Stimulated activated CD4-positive, alpha-beta T cell treated with anti-CD3 and anti-CD28 coated beads, Interleukin-1b, Interleukin-23, amount 100 ng/mL, for 4 hours (primary cell): ENCODE data around the gene ZBTB16.

ENCODE experiments used
- DNase-seq, 2 donors: peaks; one replicate each; pipeline ENCODE4 v3.0.0-alpha.2; 2020; ENCODE audit warnings: low read depth in 2 of 2

ZBTB16 gene

DNA sequence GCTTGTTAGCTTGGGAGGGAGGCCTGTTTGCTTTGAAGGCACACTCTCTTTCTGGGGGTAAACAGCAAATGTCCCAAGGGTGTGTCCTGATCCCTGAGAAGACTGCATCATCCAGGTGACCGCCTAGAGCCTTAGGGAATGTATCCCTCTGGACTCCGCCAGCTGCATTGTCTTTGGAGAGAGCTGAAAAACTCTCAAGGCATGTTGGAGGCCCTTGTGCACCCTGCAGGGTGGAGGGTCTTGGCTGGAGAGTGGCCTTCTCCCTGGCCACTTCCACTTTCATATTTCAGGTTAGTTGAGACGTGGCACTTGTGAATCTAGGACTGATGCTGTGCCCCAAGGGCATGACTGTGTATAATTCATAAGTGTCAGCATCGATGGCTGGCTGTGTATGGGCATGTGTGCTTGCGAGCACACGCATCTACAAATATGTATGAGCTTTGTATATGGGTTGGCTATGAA is 70.6 kb downstream of the ZBTB16 start:
- DNase-seq, result no peak

DNA sequence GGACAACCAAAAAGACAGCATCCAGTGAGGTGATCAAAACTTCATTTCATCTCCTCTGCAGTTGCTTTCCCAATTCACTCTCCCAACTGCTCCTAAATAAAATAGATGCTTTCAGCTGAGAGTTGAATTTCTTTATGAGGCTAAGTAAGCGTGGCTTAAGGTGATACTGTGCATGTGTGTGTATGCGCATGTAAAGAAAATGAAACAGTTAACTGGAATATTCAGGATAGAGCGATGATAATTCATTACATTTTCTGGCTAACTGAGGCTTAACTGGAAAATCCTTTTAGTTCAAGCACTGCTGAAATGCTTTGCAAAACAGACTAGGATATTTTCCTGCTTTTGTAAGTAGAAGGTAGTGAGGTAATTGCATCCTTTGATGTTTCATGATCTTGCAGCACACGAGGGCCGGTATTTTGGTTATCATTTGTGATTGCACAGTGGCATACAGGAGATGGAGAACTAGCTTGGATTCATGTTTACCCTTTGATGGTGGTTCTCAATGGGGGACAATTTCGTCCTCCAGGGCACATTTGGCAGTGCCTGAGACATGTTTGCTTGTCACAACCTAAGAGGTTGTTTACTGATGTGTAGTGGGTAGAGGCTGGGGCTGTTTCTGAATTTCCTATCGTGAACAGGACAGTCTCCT is 71.2 kb downstream of the ZBTB16 start:
- DNase-seq, result no peak

DNA sequence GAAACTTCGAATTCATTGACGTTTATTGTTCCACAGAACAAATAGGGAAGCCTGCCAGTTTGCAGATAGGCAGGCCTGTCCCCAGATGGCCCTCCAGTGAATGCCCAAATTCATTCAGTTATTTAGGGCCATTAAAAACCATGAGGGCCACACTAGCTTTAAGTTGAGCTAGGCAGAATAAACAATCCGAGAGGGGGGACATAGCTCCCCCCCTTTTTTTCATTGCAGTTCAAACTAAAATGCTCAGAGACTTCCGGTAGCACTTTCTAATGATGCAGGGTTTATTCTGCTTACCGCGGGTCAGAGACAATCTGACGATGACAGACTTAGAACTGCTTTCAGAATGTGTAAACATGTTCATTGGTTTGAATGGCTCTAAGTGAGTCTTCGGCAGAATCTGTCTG is 72.0 kb downstream of the ZBTB16 start:
- no peak for DNase-seq

DNA sequence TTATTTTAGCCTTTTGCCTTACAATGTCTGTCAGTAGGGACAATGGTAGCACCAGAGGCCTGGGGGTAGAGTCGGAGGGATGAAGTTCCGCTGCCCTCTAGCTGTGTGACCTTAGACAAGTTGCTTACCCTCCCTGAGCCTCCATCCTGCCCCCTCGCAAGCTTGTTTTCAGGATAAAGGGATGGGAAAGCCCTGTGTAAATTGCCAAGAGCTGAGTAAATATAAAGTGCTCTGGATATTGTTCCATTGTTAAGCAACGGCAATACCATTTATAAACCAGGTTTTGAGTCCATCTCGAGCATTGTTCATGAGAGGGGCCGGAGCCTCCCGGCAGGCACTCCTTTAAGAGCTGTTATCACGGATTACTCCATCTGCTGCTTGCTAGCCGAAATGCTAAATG is 72.9 kb downstream of the ZBTB16 start:
- DNase-seq, result no peak

DNA sequence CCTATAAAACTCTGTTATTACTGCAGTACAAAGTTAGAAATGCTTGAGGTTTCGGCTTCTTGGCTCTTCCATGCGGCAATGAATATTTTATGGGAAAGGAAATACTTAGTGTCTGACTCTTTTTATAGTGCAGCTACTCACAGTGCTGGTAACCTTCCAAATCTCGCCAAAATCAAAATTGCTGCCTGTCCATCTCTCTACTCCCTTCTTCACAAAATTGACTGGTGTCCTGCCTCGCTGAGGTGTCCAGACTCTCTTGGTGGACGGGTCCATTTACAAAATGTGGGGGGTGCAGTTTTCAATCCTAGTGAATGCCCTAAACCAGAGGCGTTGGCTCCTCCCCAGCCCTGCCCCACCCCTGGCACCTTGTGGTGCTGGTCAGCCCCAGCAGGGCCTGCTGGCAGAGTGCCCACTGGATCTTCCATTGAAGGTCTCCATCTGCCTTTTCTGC is 73.5 kb downstream of the ZBTB16 start:
- DNase-seq, result no peak

DNA sequence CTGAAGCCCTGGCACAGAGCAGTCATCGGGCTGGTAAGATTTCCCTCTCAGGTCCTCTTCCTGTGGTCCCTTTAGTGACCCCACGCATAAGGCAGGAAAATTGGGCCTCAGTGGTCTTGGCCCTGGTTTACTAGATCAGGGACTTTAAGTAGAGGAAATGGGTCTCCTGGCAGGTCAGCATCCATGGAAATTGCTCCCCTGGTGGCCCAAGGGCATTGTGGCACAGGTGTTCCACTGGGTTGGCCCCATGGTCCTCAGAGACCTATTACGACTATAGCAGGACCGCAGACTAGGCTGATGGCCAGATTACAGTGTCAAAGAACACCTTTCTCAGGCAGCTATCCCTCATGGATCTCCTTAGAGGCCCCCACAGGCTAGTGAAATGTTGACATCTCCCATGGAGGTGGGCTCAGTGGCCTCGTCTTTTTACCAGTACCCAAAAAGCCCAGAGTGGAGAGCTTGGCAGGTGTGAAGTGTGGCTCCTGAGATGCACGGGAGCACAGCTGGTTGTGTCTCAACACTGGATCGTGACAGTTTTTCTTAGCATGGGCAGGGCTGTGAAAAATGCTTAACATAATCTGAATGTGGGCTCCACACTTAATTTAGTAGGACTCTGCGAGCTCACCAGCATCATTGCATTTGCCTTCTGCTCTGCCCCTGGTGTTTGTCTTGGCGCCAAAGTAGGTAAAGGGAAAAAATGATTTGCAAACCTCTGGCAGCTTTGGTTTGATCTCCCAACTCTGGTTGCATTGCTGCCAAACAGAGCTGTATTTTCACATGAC is 74.2 kb downstream of the ZBTB16 start:
- no peak for DNase-seq

DNA sequence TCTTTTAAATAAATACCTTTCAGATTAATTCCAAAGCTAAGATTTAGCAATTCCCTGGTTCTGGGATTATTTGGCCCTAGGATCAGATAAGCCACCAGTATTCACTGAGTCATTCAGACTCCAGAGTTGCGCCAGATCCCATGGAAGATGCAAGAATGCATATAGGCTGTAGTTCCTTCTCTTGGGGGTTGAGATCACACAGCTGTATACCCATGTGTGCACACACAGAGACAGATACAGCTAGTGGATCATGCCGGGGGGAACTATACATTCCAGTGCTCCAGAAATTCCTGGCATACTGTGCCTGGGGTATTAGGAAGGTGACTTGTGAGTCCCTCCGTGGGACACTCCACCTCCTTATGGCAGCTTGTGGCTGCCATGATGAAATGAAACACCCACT is 75.4 kb downstream of the ZBTB16 start:
- no peak for DNase-seq

DNA sequence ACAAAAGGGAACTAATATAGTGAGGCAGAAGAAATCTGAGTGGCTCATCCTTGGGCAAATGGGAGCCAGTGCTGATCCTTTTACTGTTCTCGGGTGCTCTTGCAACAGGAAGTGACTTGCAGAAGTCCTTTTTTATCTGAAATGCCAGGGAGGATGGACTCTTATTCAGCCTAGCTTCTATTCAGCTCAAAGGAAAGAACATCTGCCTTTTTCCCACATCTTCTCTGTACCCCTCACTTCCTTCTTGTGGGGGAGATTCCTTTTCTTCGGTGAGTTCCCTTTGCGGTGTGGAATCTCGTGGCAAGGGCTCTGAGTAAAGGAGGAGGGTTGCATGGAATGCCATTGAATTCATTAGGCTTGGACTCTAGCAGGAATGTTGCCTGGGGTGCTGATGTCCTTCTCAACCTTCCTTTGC is 76.2 kb downstream of the ZBTB16 start:
- no peak for DNase-seq

DNA sequence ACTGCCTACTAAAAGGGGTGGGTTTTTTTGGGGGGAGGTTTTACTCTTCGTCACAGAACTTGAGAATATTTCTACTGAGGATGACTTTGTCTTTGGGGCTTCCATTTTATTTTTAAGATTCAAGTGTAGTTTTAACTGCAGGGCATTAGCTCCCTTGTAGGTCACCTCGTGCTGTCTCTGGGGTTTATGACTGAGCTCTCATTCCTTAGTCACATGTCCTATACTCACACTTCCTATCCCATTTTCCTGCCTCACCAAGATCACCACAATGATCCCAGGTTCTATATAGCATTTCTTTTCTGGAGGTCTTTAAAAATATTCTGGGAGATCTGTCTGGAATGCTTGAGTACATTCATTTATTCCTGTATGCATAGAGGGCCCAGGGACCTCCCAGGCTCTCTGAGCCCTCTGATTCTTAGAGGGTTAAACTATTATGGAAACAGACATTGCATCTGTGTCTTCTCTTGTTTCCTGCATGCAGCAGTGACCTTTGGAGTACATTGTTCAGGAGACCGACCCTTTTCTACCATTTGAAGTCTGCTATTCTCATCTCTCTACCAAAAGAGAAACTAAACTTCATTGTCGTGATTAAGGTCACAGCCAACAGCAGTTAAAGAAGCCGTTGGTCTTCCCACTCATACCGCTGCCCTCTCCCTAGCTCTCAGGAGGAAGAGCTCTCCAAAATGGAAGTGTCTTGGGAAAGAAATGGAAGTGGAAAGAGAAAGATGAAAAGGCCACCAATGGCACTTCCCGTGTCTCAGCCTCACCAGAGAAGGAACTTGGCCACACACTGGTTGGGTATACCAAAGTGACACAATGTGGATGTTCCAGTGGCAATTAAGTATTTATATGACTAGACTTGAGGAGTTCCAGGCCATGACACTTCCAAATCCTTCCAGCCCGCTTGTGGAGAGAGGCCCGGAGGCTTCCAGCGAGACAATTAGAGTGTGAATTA is 77.5 kb downstream of the ZBTB16 start:
- no peak for DNase-seq

DNA sequence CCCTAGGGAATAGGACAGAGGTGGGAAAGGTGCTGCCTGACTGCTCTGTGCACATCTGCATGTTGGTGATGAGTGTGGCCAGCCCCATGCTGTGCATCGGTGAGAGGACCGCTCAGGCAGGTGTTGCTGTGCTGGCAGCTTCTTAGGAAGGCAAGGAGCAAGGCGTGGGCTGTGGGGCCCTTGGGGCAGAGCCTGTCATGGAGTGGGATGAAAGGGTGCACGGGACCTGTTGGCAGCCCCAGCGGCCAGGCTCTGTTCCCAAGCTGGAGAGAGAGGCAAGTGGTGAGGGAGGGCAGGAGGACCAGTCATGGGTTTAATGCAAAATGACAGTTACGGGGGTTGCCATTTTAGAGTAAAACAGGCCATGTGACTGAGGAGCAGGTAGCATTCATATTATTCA is 78.3 kb downstream of the ZBTB16 start:
- no peak for DNase-seq

DNA sequence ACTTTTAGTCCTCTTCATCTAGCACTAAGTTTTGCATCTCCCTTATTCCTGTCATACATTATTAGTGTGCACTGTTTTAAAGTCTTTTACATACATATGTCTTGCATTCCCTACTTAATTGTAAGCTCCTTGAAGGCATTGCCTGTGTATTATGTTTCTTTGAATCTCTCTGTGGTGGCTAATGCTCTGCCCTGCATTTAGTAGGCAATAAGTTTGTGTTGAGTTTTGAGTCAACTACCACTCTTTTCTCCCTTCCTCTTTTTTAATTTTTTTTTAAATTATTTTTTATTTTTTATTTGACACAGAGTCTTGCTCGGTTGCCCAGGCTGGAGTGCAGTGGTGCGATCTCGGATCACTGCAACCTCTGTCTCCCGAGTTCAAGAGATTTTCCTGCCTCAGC is 78.9 kb downstream of the ZBTB16 start:
- no peak for DNase-seq

DNA sequence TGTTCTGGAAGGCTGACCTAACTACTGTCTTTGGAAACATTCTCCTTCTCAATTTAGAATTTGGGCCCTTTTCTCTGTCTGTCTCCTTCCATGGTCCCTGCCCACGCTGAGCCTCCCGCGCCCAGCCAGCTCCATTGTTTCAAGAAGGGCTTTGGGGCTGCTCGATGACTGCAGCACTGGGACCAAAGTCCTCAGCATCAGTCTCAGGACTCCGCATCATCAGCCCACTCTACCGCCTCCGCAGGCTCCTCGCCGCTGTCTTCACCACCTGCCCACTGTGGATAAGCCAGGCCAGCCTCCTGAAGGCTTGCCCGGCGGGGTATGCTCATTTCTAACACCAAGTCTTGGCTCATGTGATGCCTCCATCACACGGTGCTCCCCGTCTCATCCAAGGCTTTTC is 81.3 kb downstream of the ZBTB16 start:
- DNase-seq, result no peak

DNA sequence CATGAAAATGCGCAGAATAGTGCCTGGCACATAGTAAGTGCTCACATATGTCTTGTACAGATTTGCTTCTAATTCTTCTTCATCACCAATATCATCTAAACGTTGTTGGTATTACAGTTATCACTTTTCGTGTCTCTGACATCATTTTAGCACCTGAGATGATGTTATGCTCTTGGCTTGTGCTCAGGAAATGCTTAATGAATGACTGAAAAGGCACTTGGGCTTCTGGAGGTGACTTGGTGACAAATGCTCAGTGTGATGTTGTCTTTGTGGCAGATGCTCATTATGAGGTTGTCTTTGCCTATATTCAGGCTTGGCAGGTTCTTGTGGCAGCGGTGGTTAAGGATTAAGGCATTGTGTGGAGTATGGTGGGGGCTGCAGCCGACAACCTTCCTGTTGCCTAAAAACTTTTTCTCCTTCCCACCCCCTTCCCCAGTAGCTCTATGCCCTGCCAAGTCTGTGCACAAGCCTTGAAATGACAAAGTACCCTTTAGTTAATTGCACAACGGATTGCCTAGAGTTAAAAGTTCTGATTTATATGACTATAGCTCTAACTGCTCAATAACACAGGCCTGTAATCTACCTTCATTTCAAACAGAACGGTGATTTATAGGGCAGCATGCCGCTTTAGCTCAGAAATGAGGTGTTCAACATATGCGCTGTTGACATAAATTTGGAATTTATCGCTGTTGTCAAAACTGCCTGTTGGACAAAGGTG is 82.5 kb downstream of the ZBTB16 start:
- no peak for DNase-seq

DNA sequence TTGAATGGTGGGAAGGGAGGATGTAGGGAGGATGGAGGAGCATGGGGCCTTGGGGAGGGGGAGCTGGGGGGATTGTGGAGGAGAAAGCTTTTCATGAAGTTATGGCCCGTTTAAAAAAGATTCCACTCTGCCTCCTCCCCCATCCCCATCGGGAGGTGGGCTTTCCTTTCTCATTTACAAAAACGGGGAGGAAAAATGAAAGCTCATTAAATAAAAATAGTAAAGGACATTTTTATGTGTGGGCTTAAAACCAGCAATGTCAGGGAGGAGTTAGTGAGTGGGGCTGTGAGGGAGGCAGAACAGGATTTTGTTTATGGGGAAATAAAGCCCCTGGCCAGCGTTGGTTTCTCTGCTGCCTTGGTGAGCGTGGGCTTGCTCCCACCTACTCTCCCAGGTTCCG is 83.2 kb downstream of the ZBTB16 start:
- DNase-seq, result no peak

DNA sequence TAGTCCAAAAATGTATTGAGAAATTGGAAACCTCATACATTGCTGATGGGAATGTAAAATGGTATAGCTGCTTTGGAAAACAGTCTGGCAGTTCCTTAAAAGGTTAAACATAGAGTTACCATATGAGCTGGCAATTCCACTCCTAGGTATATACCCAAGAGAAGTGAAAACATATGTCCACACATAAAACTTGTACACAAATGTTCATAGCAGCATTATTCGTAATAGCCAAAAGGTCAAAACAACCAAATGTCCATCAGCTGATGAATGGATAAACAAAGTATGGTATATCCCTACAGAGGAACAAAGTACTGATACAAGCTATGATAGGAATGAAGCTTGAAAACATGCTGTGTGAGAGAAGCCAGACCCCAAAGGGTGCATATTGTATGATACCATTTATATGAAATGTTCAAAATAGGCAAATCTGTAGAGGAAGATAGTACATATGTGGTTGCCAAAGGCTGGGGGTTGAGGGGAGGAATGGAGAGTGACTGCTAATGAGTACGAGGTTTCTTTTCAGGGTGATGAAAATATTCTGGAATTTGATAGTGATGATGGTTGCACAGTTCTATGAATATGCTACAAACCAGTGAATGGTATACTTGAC is 85.8 kb downstream of the ZBTB16 start:
- no peak for DNase-seq

DNA sequence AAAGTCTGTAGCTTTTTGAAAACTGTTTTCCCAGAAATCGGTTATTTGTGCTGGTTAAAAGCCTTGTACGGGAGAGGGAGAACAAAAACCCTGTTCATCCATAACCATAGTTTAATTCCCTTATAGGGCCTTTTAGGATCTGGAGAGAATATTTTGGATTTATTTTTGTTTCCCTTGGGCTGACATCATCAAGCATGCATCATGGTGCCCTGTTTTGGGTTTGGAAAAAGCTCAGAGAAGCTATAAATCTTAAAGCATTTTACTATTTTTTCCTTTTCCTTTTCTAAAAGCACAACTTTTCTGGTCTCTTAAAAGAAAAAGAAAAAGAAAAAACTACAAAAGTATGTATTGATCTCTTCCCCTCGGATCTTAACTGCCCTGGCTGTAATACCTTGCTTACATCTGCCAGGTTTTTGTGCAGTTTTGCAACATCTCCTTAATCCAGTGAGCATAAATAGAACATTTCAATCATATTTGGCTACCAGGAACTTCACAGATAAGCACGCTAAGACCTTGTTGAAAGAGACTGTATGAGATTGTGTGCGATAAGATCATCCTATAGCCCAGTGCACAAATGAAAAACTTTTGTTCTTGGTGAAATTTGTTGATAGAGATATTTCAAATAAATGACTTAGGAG is 88.0 kb downstream of the ZBTB16 start:
- DNase-seq, result no peak

DNA sequence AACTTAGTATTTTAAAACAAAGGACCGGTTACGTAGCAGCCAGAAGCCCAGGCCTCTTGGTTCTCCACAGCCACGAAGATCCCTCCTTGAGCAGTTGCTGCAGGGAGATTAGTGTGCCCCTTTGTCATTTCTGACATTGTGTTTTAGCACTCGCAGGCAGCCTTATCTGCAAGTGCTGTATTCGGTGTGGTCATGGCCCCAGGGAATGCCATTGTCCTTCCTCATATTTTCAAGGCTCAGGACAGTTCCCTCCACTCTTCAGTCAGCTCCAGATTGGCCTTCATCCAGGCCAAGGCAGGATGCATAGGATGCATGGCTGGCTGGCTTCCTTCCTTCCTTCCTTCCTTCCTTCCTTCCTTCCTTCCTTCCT is 88.5 kb downstream of the ZBTB16 start:
- no peak for DNase-seq

DNA sequence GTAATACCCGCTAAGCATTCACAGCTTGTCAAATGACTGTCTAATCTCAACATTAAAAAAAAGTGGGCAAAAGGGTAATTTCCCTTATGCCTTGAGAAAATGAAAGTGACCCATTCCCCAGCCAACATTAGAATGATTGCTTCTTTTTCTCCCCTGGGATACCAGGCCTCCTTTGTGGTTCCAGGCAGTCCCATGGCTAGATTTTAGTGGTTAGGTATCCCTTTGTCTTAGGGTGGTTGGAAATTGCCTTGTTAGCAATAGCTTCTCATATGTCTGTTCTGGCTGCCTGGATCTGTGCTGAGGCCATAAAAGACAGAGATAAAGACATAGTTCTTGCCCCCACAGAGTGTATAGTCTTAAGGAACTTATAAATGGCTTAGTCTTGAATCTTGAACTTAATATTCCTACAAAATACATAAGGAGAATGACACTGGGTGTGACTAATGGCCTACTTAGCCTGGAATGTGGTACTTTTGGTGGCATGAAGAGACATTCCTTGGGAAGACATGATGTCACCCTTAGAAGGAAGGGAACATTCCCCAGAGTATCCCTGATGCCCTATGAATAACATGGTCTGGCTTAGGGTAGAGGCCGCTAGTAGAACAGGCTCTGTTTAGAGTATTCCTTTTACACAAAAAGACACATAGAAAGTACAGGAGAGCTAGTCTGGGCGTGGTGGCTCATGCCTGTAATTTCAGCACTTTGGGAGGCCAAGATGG is 90.3 kb downstream of the ZBTB16 start:
- DNase-seq, result no peak

DNA sequence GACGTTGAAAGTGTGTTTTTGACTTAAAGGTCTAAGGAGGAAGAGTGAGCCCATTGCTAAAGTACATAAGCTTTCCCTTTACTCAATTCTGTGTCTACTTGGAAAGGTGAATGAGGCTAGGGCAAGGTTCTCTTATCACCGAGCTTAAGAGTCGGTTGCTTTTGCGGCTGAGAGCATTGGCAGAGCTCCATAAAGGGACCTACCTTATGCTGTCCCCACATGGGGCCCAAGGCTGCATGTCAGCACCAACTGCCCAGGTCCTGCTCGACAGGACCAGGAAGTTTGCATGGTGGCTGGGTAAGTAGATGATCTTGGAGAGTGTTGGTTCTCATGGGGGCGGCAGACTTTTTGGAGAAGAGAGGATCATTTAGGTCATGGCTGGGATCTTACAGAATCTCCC is 91.2 kb downstream of the ZBTB16 start:
- DNase-seq, result no peak

DNA sequence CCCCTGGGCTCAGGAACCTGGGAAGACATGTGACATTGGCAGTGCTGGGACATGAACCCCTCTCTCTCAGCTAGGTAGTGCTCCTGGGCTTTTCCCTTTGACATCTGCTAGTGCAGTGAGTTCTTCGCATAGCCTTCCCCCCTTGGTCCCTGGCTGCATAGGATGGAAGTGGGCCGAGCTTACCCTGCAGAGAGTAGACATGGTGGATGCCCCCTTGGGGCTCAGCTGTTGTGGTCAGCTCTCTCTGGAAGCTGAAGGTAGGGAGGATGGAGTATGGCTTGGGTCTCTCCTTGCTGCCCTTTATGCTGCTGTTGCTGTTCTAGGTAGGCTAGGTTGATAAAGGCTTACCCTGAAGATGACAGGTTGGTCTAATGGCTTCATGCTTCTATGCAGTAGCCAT is 92.1 kb downstream of the ZBTB16 start:
- no peak for DNase-seq
